GM10266 (cell line): ENCODE data around the gene ZDHHC14.

Experiments used
- DNase-seq: peaks from one replicate; pipeline ENCODE4 v3.0.0; 2012; ENCODE audit errors: extremely low spot score
- TF ChIP-seq, protein P1 (sequence below): IDR thresholded peaks from 2 replicates; pipeline ENCODE4 v1.5.1; 2012; ENCODE audit warnings: mild to moderate bottlenecking, low read depth; ENCODE audit not compliant: control insufficient read depth, insufficient read depth; ENCODE audit errors: missing control alignments

Gene ZDHHC14

DNA sequence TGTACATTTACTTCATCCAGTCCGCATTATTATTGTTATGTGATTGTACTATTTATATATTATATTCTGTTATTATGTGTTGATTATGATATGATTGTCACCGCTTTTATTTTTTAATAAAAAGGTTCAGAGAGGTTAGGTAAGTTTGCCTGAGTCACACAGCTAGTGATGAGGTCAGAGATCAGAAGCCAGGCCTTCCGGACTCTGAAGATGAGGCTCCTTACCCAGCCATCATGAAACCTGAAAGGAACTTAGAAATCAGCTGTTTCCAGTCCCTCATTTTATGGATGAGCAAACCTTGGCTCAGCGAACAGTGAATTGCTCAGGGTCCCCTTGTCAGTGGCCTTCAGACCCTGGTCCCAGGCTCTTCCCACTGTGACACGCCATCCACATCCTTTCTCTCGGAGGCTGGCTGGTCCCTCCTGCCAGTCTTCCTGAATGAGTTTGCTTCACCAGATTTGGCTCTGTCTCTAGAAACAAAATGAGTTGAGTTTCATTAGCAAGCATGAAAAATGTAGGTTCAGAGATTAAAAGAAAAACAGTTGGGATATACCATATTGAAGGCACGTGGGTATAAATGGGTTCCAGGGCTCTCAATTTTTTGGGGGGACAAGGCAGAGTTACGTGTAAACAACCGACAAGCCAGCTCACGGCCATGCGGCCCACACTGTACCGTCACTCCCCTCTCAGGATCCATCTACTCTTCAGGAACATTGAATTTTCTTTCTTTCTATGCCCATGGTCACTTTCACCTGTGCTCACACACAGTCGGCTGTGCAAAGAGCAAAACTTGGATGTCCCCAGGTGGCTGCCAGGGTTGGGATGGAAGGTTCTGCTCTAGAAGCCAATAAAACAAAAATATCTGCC lies 132.9 kb downstream of the ZDHHC14 start:
- DNase-seq = no peak
- TF ChIP-seq, protein P1, sequence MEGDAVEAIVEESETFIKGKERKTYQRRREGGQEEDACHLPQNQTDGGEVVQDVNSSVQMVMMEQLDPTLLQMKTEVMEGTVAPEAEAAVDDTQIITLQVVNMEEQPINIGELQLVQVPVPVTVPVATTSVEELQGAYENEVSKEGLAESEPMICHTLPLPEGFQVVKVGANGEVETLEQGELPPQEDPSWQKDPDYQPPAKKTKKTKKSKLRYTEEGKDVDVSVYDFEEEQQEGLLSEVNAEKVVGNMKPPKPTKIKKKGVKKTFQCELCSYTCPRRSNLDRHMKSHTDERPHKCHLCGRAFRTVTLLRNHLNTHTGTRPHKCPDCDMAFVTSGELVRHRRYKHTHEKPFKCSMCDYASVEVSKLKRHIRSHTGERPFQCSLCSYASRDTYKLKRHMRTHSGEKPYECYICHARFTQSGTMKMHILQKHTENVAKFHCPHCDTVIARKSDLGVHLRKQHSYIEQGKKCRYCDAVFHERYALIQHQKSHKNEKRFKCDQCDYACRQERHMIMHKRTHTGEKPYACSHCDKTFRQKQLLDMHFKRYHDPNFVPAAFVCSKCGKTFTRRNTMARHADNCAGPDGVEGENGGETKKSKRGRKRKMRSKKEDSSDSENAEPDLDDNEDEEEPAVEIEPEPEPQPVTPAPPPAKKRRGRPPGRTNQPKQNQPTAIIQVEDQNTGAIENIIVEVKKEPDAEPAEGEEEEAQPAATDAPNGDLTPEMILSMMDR = no peak

DNA sequence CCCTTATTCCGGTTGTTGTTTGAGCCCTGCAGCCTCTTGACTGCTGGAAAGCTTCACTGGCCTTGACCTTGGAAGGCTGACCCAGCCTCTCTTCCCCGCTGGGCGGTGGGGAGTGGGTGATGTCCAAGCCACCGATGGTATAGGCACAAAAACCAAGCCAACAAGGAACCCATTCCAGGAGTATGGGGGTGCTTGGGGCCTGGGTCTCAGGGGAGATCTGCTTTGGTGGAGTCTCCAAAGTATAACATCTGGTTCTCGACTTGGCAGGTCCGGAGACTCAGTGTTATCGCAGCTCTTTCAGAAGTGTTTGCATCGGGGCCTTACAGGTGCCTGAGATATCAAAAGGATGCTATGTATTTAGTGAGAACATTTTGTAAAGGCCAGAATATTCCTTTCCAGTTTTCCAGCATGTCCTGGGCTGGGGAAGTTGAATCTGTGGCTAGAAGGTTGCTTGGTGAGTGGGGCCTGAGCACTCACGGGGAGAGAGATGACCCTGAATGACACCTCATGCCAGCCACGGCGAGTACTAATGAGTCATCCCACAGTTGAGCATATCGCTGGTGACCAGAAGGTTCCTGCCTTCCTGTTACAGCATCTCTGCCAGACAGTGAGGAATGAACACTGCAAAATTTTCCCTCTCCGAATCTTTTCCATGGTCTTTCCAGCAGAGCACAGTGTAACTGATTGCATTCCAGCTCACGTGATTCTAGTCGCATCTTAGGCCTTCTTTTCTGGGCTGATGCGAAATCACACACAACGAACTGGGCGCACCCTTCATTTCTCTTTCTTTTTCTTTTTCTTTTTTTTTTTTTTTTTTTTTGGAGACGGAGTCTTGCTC lies 133.9 kb downstream of the ZDHHC14 start:
- DNase-seq = no peak

DNA sequence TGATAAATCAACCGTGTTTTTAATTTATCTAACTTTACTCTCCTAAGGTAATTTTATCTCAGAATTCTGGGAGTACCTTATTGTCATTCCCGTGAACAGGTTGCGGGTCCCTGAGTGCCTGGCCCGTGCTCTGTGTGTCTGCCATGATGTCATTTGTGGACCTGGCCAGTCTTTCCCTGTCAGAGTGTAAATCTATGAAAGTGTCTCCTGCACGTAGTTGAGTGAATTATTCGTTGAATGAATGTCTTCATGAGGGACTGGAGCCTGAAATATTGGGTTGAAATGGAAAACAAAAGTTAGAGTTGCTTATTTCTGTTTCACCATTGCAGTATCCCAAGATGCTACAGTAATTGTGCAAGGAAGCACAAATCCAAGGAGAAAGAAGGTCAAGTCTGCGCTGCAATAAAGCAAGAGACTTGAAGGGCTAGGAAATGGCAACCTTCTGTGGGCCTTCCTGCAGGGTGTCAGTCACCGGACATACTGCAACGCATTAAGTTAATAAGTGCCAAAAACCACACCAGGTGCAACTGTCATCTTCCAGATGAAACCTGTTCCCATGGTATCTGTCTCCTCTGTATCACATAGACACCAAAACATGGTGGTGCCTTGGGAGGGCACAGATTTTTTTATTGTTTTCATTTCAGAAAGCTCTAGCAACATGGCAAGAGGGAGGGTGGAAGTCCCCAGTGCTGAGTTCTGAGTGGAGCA lies 135.5 kb downstream of the ZDHHC14 start:
- no peak for DNase-seq
- TF ChIP-seq, protein P1 = no peak

More for the DNA sequence above, 133.9 kb downstream of the ZDHHC14 start:
- TF ChIP-seq, protein P1 = no peak

DNA sequence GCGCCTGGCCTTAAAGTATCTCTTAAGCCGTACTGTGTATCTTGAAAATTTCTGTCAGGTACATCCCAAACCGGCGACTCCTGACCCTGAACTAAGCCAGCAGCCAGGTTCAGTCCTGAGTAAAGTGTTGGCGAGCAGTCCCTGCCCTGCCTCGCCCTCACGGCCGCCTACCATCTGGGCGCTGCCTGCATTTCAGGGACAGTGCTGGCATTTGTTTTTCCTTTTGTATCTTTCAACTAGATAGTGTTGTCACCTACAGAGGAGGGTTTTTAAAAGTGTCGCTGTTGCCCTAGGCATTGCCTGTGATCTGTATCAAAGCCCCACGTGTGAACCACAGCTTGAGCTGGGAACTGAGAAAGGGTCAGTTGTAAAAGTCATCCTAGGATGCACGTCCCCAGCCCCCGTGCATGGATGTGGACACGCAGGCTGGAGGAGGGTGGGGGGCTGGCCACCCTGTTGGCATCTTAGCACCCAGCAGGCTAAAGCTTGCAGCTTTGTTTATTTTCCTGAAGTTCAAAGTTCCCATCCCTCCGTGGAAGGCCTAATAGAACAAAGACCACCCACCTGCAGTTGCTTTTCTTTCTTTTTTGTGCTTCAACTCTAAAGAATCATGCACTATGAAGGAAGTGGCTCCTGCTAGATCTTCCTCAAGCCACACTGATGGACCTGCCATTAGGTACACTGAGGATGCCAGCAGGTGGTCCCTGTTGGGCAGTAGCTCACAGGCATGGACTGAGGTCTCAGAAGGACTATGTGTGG lies 136.8 kb downstream of the ZDHHC14 start:
- TF ChIP-seq, protein P1 = no peak
- DNase-seq = no peak

DNA sequence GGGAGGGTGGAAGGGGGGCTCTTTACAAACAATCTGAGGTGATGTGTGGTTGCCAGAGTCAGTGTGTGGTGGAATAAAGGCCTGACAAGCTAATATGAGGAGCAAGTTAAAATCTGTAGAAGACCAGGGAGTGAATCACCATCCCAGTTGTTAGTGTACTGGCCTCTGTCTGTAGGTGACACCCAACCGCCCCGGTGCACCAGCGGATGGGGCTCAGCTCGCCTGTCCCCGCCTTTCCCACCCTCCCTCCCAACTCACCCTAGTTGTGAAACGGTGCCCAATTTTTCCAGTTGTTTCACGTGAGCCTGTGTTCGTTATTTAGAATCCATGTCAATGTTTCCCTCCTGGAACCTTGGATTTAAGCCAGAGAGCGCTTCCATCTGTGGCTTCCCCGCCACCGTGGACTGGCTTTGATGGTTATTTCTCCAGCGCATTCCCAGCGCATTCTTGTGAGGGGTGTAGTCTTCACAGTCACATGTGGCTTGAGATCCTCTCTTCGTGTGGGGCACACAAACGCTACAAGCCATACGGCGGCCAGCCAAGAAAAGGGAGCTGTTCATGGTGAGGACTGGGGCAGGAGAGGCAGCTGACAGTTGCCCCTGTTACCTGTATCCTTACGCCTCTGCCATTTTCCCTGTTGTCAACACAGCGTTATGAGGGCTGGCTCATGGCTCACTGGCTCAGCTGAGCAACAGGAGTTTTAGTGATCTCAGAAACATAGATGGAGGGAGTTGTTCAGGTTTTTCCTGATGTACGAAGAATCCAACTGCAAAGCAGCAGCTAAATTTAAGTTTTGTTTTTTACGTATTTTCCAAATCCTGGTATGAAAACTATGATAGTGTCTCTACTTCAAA lies 137.6 kb downstream of the ZDHHC14 start:
- no peak for DNase-seq
- TF ChIP-seq, protein P1 = no peak
